Measurements from ENCODE around the gene HAGH.

The HAGH gene

DNA sequence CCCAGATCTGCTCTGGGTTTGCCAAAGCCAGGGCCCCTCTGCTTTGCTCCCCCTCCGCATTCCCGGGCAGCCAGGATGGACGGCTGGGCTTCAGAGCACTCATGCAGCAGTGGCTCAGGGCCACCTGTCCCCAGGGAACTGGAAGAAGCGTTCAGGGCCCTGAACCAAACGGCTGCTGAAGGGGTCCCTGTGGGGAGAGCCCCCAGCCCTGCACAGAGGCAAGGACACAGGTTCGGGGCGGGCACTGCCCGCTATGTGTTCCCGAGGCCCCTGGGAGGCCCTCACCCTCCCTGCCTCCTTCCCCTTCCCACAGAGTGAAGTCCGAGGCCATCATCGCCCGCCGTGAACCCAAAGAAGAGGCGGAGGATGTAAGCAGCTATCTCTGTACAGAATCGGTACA lies 65.7 kb downstream of the HAGH start:
- no peak for DNase-seq

DNA sequence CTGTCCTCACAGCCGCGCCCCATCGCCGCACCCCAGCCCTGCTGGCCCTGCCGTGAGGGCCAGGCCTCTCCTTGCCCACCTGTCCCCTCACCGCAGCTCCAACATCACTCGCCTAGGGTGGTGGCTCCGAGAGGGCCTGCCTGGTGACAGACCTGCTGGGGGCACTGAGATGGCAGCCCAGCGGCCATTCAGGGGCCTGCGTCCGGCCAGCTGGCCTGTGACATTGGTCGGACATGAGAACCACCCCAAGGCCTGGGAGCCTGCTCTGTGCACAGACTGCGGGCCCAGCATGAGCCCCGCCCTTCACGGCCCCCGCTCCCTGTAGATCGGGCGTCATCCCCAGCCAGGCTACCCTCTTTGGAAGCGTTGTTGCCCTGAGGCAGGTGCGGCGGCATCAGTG lies 67.1 kb downstream of the HAGH start:
- no peak for DNase-seq

DNA sequence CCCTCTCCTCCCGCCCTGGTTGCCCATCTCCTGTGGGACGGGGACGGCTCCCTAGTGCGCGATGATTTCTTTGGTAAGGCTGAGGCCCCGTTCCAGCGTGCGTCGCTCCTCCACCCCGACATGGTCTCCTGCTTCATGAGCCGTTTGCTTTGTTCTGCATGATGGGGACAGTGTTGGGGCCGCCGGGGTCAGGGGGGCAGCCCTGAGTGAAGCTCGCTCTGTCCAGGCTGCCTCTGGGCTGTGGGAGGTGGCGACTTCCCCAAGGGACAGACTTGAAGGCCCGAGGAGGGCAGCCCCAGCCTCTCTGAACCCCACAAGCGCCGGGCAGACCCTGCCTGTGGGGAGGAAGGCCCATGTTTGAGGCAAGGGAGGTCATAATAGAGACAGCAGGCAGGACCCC lies 67.7 kb downstream of the HAGH start:
- no peak for DNase-seq

DNA sequence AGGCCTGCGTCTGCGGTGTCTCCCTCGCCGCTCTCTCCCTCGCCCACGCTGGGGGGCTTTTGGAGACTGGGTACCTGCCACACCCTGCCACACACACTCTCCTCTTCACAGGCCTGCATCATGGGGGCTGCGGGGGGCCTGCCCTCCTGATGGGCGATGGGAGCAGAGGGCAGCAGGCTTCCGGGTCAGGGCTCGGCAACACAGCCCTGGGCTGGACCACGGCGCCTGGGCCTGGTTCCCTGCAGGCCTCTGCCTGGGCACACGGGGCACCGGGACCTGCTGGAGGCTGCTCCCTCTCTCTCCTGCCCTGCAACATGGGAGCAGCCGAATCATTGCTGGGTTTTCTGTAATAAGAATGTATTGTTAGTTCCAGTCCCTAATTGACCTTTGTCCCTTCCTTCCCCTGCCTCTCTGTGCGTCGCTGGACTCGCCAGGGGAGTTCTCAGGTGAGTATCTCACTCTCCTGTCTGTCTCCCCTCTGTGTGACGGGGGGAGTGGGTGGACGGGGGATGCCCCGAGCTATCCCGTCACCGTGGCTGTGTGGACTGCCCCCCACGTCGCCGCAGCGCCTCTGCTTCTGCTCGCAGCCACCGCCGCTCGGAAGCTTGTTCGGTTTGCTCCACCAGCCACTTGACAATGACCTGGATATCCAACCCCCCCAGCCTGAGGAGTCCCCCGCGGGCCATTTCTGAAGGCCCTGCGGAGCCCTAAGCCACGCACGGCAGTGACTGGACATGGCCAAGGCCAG lies 68.7 kb downstream of the HAGH start:
- DNase-seq = no peak

Measured in NCI-H2029 (cell line).